NCI-H345 (cell line): ENCODE results near the gene RHOH.
"Not testable (repeated sequence)": the region's sequence is repeated elsewhere in the genome, so short reads cannot be mapped to it uniquely, and the experiment has no call there.

Experiments used
- DNase-seq: peaks from one replicate; lab custom pipeline; 2025; lab: John Stamatoyannopoulos, UW

Gene RHOH, protein sequence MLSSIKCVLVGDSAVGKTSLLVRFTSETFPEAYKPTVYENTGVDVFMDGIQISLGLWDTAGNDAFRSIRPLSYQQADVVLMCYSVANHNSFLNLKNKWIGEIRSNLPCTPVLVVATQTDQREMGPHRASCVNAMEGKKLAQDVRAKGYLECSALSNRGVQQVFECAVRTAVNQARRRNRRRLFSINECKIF

DNA sequence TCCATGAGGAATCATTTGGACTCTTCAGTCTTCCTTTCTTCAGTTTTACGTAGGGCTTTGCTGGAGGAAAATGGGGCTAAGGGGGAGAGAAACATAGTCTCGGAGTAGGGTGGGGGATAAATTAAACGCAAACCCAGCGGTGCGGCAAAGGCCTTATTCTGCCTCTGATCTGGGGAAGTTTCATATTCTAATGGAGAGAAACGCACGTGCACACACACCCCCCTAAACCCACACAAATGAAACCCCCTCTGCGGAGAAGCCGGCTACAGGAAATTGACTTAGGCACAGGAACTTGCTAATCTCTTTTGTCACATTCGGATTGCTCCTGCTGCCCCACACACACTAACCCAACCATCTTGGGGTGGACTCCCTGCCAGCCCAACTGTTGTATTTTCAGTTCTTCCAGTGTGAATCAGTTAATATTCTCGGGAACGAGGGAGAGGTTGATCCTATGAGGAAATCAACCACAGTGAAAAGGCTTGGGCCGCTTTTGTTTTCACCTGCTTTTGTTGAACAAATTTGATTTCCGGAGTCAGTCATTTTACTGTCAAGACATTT lies at the start of gene RHOH:
Gene RHOH (plus strand): TSS at position 308 of the 558 bp plus-strand sequence. CDS start 46,356 bp downstream, outside the sequence.
- DNase-seq, result no peak

DNA sequence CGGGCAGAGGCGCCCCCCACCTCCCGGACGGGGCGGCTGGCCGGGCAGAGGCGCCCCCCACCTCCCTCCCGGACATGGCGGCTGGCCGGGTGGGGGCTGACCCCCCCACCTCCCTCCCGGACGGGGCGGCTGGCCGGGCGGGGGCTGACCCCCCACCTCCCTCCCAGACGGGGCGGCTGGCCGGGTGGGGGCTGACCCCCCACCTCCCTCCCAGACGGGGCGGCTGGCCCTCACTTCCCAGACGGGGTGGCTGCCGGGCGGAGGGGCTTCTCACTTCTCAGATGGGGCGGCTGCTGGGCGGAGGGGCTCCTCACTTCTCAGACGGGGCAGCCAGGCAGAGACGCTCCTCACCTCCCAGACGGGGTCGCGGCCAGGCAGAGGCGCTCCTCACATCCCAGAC lies 49.3 kb upstream of the RHOH start:
- not testable (repeated sequence) for DNase-seq

DNA sequence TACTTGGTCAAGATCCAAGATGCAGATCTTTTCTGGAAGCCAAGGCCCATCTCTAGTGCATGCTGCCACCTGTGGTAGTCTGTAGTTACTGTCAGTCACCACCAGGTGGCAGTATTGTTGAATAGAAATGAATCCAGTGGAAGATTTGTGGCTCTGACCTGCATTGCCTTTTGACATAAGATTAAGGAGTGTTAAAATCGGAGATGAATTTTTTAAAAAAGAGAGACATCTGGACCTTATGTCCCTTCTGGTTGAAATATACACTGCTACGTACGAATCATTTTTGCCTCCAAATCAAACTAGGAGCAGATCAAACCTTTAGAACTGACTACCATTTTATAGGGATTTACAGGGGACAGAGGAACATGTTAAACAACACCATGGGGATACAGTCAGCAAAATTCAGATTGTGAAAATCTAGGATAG lies 46.9 kb upstream of the RHOH start:
- DNase-seq, result peak; percentile 63

DNA sequence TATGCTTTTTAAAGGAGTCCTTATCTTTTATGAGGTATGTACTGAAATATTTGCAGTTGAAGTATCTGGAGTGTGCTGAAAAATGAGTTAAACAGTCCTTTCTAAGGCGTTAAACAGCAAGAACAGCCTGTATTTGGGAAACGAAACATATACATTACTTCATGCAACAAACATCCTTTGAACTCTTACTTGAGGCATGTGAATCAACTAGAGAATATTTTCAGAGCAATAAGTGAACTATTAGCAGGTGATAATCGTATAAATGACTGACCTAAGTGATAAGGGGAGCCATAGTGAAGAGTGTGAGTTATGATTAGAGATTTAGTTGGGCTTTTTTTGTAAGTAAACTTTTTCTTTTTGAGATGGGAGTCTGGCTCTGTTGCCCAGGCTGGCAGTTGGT lies 45.9 kb upstream of the RHOH start:
- DNase-seq, result no peak

DNA sequence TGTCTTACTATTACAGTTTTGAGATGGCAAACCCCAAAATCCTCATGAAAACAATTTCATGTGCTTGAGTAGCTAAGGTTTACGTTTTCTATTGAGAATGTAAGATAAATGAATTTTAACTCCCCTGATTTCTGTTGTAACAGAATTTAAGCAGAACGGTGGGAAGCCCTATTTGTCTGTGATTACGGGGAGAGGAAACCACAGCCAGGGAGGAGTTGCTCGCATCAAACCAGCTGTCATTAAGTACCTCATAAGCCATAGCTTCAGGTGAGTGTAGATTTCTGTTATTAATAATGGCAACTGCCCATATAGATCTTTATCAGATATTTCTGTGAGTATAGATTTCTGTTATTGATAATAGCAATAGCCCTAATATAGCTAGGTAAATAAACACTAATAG lies 44.2 kb upstream of the RHOH start:
- no peak for DNase-seq

DNA sequence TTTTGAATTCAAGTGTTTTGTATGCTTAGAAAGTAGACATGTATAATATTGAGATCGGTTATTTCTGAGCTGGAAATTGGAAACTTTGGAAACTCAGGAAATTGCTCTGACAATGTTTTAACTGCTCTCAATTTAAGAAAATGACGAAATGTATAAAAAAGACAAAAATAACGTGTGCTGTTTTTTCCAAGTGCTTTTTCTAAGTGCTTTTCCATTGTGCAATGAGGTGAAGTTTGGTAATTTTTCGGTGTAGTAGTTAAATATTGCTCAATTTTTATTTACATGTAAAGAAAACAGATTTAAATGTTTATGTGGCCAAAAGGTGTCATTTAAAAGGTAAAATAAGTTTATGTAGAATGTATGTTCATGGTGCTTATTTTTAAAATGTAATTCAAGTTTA lies 39.4 kb upstream of the RHOH start:
- no peak for DNase-seq

DNA sequence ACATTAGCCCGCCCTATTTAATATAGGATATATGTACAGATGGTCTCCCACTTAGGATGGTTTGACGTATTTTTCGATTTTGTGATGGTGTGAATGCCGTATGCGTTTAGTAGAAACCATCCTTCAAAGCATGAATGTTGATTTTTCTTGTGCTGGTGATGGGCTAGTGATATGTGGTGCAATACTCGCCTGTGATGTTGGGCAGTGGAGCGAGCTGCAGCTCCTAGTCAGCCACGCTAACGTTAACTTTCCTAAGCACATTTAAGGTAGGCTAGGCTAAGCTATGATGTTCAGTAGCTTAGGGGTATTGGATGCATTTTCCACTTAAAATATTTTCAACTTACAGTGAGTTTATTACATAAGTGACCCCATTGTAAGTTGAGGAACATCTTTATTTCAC lies 36.6 kb upstream of the RHOH start:
- DNase-seq, result no peak

DNA sequence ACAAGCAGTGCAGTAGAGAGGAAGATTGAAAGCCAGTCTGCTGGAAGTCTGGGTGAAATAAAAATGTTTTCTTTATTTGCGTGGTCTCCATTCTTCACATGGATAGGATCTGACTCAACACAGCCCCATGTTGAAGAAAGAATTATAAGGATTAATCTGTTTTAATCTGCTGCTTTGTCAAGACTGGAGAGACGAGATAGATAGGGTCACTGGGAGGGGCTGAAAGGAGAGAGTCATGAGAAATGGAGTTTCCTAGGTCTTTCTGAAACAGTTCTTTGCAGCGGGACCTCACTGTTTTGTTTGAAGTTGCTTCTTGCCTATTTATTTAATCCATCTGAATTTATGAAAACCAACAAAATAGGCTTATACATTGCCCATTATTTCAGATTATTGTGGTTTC lies 32.4 kb upstream of the RHOH start:
- DNase-seq, result no peak

DNA sequence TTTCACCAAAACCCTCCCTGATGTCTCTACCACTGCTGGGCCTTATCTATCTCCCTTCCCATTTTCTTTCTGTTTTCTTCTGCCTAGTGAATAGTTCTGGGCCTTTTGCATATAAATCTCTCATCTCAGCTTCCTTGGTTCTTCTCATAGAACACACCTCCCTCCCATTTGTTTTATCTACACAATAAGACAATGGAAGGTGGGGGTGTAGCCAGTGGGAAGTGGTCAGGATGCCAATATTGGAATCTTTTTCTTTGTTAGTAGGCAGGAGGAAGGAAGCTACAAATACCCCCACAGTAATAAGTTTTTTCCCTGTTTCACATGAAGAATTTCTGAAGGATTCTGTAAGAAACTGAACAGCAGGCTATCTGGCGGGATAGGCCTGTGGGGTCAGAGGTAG lies 30.9 kb upstream of the RHOH start:
- DNase-seq, result no peak

DNA sequence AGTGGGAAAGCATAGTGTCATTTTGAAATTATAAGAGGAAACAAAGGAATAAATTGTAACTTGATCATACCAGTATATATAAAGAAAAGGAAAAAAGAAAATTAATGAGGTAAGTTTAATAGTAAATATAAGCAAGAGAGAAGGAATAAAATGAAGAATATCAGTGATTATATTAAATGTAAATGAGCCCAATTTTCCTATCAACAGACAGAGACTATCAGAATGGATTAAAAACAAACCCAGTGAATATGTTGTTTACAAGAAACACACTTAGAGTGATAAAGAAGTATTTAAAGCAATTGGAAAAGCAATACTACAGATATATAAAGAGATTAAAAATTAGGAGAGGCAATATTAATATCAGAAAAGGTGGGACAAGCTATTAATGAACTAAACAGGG lies 28.8 kb upstream of the RHOH start:
- no peak for DNase-seq

DNA sequence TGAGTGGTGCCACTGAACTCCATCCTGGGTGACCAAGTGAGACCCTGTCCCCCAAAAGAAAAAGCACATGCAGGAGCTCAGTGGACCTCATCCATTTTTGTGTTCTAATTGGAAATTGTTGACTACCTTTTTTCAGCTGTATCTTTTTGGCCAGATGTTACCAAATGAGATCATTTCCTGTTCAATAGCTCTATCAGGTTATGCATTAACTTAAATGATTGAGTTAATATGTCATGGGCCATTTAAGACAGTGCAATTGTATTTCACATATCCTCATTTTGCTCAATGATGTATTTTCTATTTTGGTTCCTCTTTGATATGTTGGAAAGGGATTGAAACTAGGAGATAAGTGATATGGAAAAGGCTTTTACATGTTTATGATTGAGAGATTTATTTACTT lies 26.2 kb upstream of the RHOH start:
- no peak for DNase-seq

DNA sequence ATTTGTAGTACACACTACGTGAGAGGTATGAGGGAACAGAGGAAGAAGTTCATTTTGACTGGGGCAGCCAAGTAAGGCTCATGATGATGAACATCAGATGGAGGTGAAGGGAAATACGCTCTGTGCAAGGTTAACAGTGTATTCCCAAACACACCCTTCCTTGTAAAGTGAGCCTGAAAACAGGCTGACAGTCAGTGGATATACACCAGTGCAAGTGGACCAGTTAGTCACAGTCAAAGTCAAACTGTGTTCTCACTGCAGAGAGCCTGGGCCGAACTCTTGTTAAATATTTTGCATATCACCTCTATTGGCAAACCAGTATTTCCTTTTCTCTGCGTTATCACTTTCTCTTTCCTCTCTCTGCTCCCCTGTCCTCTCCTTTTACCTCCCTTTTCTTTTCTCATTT lies 23.4 kb upstream of the RHOH start:
- no peak for DNase-seq

DNA sequence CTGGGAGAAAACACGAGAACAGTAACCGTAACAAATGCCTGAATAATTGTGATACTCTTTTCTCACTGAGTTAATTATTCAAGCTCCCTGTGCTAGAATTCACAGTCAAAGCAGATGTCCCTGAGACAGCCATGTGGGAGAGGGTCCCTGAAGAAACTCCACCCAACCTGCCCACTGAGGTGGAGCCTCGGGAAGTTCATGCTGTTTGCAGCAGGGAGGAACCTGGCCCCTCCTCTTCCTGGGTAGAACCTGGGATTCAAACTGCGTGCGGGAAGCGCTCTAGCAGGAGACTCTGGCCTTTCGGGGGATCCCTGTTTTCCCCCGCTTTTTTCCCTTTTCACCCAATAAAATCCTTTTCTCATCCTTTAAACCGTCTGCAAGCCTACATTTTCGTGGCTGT lies 20.2 kb upstream of the RHOH start:
- DNase-seq, result no peak

DNA sequence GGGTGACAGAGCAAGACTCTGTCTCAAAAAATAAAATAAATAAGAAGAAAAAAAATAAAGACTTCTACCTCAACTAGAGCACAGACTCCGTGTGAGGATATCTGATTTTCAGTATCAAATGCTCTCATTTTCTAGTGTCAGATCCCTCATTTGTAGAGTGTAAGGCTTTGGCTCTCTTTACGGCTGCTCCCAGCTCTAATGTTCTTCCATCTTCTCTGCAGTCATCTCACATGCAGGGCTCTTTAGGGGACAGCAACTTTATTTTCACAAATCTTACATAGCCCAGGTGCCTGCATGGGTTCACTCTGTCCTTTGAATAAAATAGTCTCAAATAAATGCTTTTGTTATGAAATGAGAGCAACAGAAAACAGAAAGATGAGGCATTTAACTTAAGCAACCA lies 19.2 kb upstream of the RHOH start:
- no peak for DNase-seq

DNA sequence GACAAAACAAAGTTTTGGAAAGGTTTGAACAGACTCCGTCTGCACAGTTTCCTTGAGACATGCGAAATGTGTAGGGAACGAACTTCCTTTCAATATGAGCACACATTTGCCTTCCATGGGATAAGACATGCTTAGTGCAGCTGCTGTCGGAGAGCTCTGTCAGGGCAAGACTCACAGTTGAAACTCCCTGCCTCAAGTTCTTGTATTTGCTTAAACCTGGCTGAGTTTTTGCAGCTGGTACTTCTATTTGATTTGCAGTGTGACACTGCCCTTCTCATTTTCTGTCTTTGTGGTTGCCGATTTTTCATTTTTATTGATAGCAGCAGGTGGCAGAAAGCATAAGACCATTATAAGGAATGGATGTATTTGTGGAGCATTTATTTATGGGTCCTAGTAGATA lies 18.2 kb upstream of the RHOH start:
- DNase-seq, result no peak

DNA sequence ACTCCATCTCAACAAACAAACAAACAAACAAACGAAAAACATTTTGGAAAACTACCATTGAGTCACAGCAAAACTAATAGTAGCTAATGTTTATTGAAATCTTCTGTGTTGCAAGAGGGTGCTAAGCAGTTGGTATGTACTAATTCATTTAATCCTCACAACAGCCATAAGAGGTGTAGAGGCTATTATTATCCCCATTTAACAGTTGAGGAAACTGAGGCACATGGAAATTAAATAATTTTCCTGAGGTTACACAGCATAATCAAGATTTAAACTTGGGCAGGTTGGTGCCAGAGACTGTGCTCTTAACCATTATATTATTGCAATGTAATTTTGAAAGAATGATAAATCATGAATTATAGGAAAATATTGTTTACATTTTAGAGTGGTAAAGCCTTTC lies 17.5 kb upstream of the RHOH start:
- DNase-seq, result no peak

DNA sequence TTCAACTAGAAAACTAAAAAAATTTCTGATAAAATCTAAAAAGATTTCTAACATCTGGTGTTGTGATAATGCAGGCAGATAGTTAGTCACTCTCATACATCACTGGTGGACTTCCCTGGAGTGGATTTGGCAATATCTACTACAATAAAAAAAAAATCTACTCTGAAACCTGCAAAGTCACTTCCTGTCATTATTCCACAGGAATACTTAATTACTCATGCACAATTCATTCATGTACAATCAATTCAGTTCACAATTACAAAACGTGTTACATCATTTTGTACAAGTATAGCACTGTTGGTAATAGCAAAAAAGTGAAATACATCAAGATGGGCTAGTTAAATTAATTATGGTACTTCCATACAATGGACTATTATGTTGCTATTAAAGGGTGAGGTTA lies 16.5 kb upstream of the RHOH start:
- DNase-seq, result no peak

DNA sequence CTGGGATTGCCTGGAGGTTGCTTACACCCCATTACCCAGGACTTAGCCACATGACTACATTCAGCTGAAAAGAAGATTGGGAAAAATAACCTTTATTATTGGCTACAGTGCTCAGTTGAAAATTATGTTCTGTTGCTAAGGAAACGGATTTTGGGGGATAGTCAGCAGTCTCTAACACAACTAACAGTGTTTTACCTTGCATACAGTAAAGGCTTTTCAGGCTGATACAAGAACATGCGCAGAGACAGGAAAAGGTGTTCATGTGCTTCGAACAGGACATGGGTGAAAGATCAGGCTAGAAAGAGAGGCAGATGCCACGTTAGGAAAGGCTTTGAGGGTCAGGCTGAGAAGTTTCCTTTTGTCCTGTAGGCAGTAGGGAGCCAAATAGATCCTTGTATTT lies 14.8 kb upstream of the RHOH start:
- no peak for DNase-seq

DNA sequence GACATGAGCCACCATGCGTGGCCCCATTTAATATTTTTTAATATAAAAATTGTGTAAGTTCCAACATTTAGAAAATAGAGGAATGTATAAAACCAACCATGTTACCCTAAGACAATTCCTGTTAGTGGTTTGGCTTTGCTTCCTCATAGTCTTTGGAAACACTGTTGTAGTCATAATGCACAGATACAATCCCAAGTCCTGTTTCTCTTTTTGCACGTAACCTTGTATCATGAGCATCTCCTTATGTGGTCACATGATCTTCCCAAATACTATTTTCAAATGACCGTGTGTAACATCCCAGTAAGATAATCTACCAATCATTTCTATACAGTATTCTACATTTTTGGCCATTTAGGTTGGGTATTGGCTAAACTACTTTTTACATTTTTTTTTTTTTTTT lies 13.9 kb upstream of the RHOH start:
- DNase-seq, result no peak

DNA sequence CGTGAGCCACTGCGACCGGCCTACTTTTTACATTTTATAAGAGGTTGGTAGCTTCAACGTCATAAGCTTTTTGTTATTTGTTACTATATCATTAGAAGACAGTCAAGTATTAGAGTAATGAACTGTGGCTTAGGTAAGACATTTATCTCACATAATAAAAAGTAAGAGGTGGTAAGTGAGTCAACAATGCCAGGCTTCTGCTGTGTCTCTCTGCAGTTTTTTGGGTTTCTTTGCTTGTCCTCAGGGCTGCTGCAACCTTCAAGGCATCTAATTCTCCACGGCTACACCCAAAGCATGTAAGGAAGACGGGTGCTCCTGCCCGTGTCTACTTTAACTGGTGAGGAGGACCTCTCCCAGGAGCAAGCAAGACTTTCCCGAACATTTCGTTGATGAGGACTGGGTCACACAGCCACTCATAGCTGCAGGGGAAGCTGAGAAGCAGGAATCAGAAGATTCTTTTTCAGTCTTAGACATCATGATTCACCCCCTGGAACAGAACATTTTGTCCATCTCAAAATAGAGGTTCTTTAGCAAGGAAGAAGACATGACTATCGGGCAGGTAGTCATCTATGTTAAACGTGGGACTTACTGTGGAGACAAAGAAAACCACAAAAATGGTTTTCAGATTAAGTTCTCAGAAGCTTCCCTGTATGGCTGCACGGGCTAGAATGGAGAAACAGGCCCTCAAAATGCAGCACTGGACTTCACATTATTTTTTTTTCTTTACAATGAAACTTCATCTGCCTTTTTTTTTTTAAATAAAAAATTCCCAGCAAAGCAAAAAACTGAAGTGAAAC lies 13.0 kb upstream of the RHOH start:
- DNase-seq, result no peak

DNA sequence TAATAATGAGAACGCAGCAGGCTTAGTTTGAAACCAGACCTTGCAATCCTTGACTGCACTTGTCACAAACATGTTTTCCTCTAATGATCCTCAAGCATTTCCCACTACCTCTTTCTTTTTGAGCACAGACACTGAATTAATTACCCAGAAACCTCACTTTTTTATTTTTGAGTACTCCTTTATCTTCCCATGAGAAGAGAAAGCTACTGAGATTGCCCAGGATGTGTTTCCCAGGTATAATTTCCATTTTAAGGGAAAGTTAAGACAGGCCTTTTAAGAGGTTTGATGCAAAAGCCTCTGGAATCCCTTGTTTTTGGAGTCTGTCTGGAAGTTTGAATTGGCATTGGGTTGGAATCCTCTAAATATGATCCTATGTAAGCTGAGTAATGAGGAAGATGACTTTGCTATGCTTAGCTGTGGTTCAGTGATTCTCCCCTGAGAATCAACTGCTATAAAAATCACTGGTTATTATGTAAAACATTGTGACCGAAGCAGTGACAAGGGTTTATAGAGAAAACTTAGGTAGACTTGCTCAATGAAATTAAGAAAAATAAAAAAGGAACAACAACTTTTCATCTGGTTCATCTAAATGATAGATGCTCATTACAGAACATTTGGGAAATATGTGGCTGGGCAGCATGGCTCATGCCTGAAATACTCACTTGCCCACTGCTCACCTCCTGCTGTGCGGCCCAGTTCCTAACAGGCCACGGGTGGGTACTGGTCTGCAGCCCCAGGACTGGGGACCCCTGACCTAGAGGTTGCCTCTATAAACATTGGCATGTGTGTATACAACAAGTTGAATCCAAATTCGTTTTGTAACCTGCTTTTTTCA lies 10.8 kb upstream of the RHOH start:
- no peak for DNase-seq

DNA sequence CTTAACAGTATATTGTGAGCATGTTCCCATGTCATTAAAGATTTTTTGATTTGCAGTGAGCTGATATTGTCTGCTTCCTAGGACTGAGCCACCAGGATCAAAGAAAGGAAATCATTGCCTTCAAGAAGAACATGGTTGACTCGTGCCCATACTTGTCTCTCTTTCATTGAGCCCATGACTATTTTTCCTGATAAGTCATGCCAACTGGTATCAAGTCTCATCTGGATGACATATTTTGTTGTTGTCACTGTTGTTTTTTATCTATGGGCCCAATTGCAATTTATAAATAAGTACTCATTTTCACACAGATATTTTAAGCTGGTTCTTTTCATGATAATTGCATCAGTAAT lies 10.2 kb upstream of the RHOH start:
- no peak for DNase-seq

DNA sequence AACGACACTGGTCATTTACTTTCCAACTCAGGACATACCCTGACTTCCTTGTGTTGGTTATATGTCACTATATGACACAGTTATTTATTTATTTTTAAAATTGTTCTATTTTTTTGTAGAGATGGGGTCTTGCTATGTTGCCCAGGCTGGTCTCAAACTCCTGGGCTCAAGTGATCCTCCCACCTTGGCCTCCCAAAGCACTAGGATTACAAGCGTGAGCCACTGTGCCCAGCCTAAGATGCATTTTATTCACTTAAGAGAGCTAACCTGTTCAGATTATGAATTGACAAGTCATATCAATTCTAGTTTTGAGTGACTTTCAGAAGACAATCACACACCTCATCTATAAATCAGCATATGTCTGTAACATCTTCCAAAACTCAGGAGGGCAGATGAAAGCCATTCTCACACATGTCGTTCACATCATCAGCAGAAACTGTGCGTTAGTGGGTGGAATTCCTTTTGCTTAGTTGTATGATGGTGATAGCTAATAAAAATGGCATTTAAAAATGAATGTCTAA lies 9.4 kb upstream of the RHOH start:
- DNase-seq, result no peak
